Gastrocnemius medialis (tissue), 4 donors: ENCODE data around the gene KCNAB2. TPM values are rescaled to one million over a fixed set of nuclear protein-coding genes. Genes with fewer than 3 reads are reported as not detected.

Experiments used
- ATAC-seq, 2 donors: fragments of 150-250 bp; one replicate each; pipeline ENCODE4 v1.9.1; 2016
- DNase-seq, 2 donors: peaks; one replicate each; pipeline ENCODE4 v3.0.0-alpha.2; 2019
- H3K27ac ChIP-seq, 4 donors: fragments of 200-600 bp; sonication (generic); 1 replicate in 1 of 4; 2 replicates in 3 of 4; pipeline ENCODE4 v1.5.1; 2016 to 2018; ENCODE audit warnings: mild to moderate bottlenecking in 2 of 4, moderate library complexity in 1 of 4
- H3K27me3 ChIP-seq, 3 donors: fragments of 200-600 bp; sonication (generic) in 2 of 3; 1 replicate in 1 of 3; 2 replicates in 2 of 3; pipeline versions ENCODE4 v1.5.1 to v1.6.0; 2016 to 2019; ENCODE audit warnings: mild to moderate bottlenecking in 1 of 3, moderate library complexity in 1 of 3
- H3K36me3 ChIP-seq, 2 donors: fragments of 200-600 bp; sonication (generic) in 1 of 2; one replicate each; pipeline ENCODE4 v1.5.1; 2017 to 2018
- H3K4me1 ChIP-seq, 2 donors: fragments of 200-600 bp; sonication (generic) in 1 of 2; one replicate each; pipeline ENCODE4 v1.5.1; 2016 to 2017; ENCODE audit warnings: mild to moderate bottlenecking in 2 of 2
- H3K4me3 ChIP-seq, 4 donors: fragments of 200-600 bp; sonication (generic) in 3 of 4; 1 replicate in 1 of 4; 2 replicates in 3 of 4; pipeline ENCODE4 v1.5.1; 2016 to 2019; ENCODE audit warnings: mild to moderate bottlenecking in 2 of 4
- H3K9me3 ChIP-seq, 3 donors: fragments of 200-600 bp; sonication (generic) in 2 of 3; 1 replicate in 1 of 3; 2 replicates in 2 of 3; pipeline ENCODE4 v1.5.1; 2016 to 2019
- CTCF ChIP-seq, 5 experiments: fragments of 450-650 bp in 3 of 5; fragments of 200-600 bp in 2 of 5; sonication (generic) in 2 of 5; IDR thresholded peaks in 4 of 5; conservative IDR thresholded peaks in 1 of 5; 1 replicate in 4 of 5; 2 replicates in 1 of 5; pipeline ENCODE4 v1.5.1; 2016 to 2019; ENCODE audit warnings: antibody characterized with exemption in 5 of 5, mild to moderate bottlenecking in 3 of 5, moderate library complexity in 3 of 5
- POLR2A ChIP-seq, 2 donors: fragments of 450-650 bp; IDR thresholded peaks; one replicate each; pipeline ENCODE4 v1.6.1; 2017; ENCODE audit warnings: antibody characterized with exemption in 2 of 2, mild to moderate bottlenecking in 2 of 2, moderate library complexity in 2 of 2
- in situ Hi-C, 4 donors: fragments of 200-750 bp; cut with MboI; loops; one replicate each; pipeline versions ENCODE4 v1.15.0 to v1.8.0; 2017; ENCODE audit warnings: low sequenced_read_pairs in 4 of 4
- intact Hi-C: fragments of 100-400 bp; cut with DNase I; formaldehyde crosslinking; loops from one replicate; pipeline ENCODE4 v1.15.1; 2023; ENCODE audit warnings: low total_unique reads
- total RNA-seq, 4 donors: library from RNA; depleted of rRNA; stranded (reverse); fragments of >200 nt; gene quantifications; one replicate each; pipeline versions ENCODE4 v1.1.0 to v1.2.3, GENCODE V29; 2016

Gene KCNAB2
- total RNA-seq, 4 donors from 2014 or later: 2.8 to 7.8 (median 4.5) TPM

- ATAC-seq (no peak), DNase-seq (no peak)
- intact Hi-C loops: no loop called here
- no peaks in the 10 kb centered on the region for H3K9me3 ChIP-seq
- H3K4me1 ChIP-seq: no peaks in the 10 kb centered on the region
- H3K27ac ChIP-seq: no peak overlapping the region
- no peak overlapping the region for H3K4me3 ChIP-seq
- H3K27me3 ChIP-seq: no peaks in the 10 kb centered on the region
- no peak for TF ChIP-seq POLR2A (IDR thresholded peaks at IDR 0.05)
- no peak for TF ChIP-seq CTCF (IDR thresholded peaks at IDR 0.05 in 4 of 5, conservative IDR thresholded peaks at IDR 0.05 in 1 of 5)
- no peaks in the 10 kb centered on the region for H3K36me3 ChIP-seq
- in situ Hi-C loops: no loop called here
Measured at GRCh38 chr1:6118415-6118814, 72.7 kb downstream of the KCNAB2 start.

DNA sequence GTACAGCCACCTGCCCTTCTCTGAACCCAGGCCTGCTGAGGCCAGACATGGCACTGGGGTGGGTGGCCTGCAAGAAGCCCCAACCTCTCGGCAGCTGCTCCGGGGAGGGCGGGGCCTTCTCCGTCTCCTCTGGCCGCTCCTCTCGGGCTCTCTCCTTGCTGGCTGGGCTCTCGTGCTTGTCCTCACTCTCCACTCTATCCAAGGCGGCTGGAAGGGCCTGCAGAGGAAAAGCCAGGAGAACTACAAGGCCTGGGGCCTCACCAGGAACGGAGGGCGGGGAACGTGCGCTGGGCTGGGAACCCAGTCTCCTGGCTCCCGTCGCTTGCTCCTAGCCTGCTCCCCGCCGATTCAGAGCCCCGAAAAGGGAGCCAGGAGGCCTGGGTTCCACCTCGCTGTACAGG lies 75.3 kb downstream of the KCNAB2 start:
- in situ Hi-C loops: no loop called here
- TF ChIP-seq CTCF (IDR thresholded peaks at IDR 0.05 in 4 of 5, conservative IDR thresholded peaks at IDR 0.05 in 1 of 5): no peak
- TF ChIP-seq POLR2A (IDR thresholded peaks at IDR 0.05): no peak
- ATAC-seq: no peak
- Histone ChIP-seq H3K4me1 (no peaks in the 10 kb centered on the region), H3K27ac (no peak overlapping the region), H3K36me3 (no peaks in the 10 kb centered on the region), H3K4me3 (no peak overlapping the region), H3K27me3 (peaks cover 0 to 6% (median 0%) of the 10 kb centered on the region in 3 donors), H3K9me3 (no peaks in the 10 kb centered on the region)
- intact Hi-C loops: no loop called here
- no peak for DNase-seq

DNA sequence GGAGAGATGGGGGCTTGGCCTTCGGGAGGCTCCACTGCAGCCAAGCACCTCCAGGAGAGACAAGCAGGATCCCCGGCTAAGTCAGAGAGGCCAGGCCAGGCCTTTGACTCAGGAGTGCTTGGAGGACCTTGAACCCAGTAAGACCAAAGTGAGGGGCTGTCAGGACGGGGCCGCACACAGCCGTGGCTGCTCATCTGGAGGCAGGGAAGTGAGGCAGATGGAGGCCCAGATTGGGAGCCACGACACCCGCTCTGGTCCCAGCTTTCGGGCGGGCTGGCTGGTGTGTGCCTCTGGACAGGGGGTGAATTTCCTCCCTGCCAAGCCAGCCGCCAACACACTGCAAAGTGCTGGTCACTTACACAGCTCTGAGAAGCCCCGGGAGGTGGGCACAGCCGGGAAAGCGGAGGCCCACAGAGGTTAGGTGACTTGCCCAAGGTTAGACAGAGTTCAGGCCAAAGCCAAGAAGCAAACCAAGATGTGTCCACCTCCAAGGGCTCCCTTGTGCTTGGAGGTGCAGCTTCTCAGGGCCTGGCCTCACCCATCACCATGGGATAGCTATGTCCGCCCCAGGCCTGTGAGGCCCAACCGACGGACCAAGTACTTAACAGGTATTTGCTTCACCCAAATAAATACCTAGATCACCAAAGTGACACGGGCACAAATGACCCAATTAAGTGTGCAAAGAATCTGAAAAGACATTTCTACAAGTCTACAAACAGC lies 76.1 kb downstream of the KCNAB2 start:
- no peak overlapping the region for H3K4me3 ChIP-seq
- H3K27ac ChIP-seq: no peak overlapping the region
- no peaks in the 10 kb centered on the region for H3K36me3 ChIP-seq
- H3K4me1 ChIP-seq: no peaks in the 10 kb centered on the region
- peaks cover 0 to 6% (median 0%) of the 10 kb centered on the region in 3 donors for H3K27me3 ChIP-seq
- no peaks in the 10 kb centered on the region for H3K9me3 ChIP-seq
- TF ChIP-seq POLR2A (IDR thresholded peaks at IDR 0.05) (no peak), CTCF (IDR thresholded peaks at IDR 0.05 in 4 of 5, conservative IDR thresholded peaks at IDR 0.05 in 1 of 5) (no peak)
- ATAC-seq (no peak), DNase-seq (no peak)
- in situ Hi-C loops (no loop called here), intact Hi-C loops (no loop called here)

- TF ChIP-seq CTCF (IDR thresholded peaks at IDR 0.05 in 4 of 5, conservative IDR thresholded peaks at IDR 0.05 in 1 of 5): no peak
- no peak for TF ChIP-seq POLR2A (IDR thresholded peaks at IDR 0.05)
- H3K36me3 ChIP-seq: no peaks in the 10 kb centered on the region
- no peak overlapping the region for H3K4me3 ChIP-seq
- no peaks in the 10 kb centered on the region for H3K4me1 ChIP-seq
- no peaks in the 10 kb centered on the region for H3K9me3 ChIP-seq
- no peak overlapping the region for H3K27ac ChIP-seq
- in situ Hi-C loops (no loop called here), intact Hi-C loops (no loop called here)
- no peak for DNase-seq
- no peak for ATAC-seq
- peaks cover 0 to 6% (median 0%) of the 10 kb centered on the region in 3 donors for H3K27me3 ChIP-seq
Measured at GRCh38 chr1:6123083-6123482, 77.4 kb downstream of the KCNAB2 start.

GRCh38 chr1:6123816-6124215 lies 78.1 kb downstream of the KCNAB2 start:
- TF ChIP-seq CTCF (IDR thresholded peaks at IDR 0.05 in 4 of 5, conservative IDR thresholded peaks at IDR 0.05 in 1 of 5): no peak
- TF ChIP-seq POLR2A (IDR thresholded peaks at IDR 0.05): no peak
- H3K4me1 ChIP-seq: no peaks in the 10 kb centered on the region
- H3K27ac ChIP-seq: no peak overlapping the region
- H3K36me3 ChIP-seq: no peaks in the 10 kb centered on the region
- intact Hi-C loops: no loop called here
- peaks cover 0 to 6% (median 0%) of the 10 kb centered on the region in 3 donors for H3K27me3 ChIP-seq
- DNase-seq (no peak), ATAC-seq (no peak)
- H3K4me3 ChIP-seq: no peak overlapping the region
- no peaks in the 10 kb centered on the region for H3K9me3 ChIP-seq
- in situ Hi-C loops: no loop called here
